Body of pancreas (tissue), 4 donors: ENCODE data around the gene ACTR1A. TPM values are rescaled to one million over a fixed set of nuclear protein-coding genes. Genes with fewer than 3 reads are reported as not detected.
"Not testable (repeated sequence)": the region's sequence is repeated elsewhere in the genome, so short reads cannot be mapped to it uniquely, and the experiment has no call there.

Experiments
- ATAC-seq: fragments of 150-250 bp; one replicate; pipeline ENCODE4 v1.9.1; 2016
- DNase-seq, 4 donors: peaks; one replicate each; pipeline ENCODE4 v3.0.0-alpha.2; 2019
- H3K27ac ChIP-seq, 4 donors: fragments of 200-600 bp; sonication (generic); 1 replicate in 3 of 4; 2 replicates in 1 of 4; pipeline versions ENCODE4 v1.5.1 to v1.6.1; 2016 to 2019; ENCODE audit warnings: mild to moderate bottlenecking in 1 of 4, mixed read lengths in 1 of 4, moderate library complexity in 1 of 4
- H3K27me3 ChIP-seq, 2 donors: fragments of 200-600 bp; sonication (generic); one replicate each; pipeline ENCODE4 v1.6.0; 2016; ENCODE audit warnings: mild to moderate bottlenecking in 1 of 2
- H3K36me3 ChIP-seq, 2 donors: fragments of 200-600 bp; sonication (generic); replicated peaks in 1 of 2; 2 replicates each; pipeline ENCODE4 v1.5.1; 2016; ENCODE audit warnings: low read depth in 2 of 2; ENCODE audit not compliant: insufficient read depth in 1 of 2
- H3K4me1 ChIP-seq: fragments of 200-600 bp; sonication (generic); one replicate; pipeline ENCODE4 v1.6.0; 2016
- H3K4me3 ChIP-seq, 2 donors: fragments of 200-600 bp; sonication (generic); 1 replicate in 1 of 2; 2 replicates in 1 of 2; pipeline ENCODE4 v1.5.1; 2016 to 2019
- H3K9me3 ChIP-seq, 3 donors: fragments of 200-600 bp; sonication (generic); 1 replicate in 2 of 3; 2 replicates in 1 of 3; pipeline ENCODE4 v1.5.1; 2016
- POLR2A ChIP-seq, 3 donors: fragments of 450-650 bp; IDR thresholded peaks; one replicate each; pipeline ENCODE4 v1.6.1; 2016; ENCODE audit warnings: antibody characterized with exemption in 3 of 3, mild to moderate bottlenecking in 2 of 3
- WGBS, 2 donors: methylation state at CpG; one replicate each; pipeline ENCODE4 v1.1.5; 2017; 5-methylcytosine and 5-hydroxymethylcytosine counted together
- intact Hi-C: fragments of 100-400 bp; cut with DNase I; formaldehyde crosslinking; loops from one replicate; pipeline ENCODE4 v1.15.1; 2023
- total RNA-seq, 2 donors: library from RNA; depleted of rRNA; stranded (reverse); fragments of >200 nt; gene quantifications; one replicate each; pipeline ENCODE4 v1.1.0, GENCODE V29; 2016
- TF ChIP-seq, protein P1 (sequence below), 7 experiments: fragments of 450-650 bp in 4 of 7; fragments of 200-600 bp in 3 of 7; sonication (generic) in 3 of 7; IDR thresholded peaks; one replicate each; pipeline ENCODE4 v1.5.1; 2016 to 2019; ENCODE audit warnings: antibody characterized with exemption in 7 of 7

The ACTR1A gene
- total RNA-seq, 2 donors from 2014 or later: 35.5 to 55.0 TPM

DNA sequence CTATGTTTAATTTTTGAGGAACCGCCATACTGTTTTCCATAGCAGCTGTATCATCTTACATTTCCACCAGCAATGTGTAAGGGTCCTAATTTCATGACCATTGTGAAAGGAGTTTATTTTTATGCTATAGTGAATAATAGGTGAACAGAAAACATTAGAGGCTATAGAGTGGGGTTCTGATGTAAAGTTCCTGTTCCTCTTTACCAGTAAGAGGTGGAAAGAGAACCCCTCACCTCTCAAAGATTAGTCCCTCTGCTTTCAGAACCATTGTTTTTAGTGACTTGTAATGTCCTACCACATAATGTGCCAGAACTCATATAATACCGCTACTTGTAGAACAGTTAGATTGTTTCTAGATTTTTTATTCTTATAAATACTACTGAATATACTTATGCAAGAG, 35.4 kb upstream of the ACTR1A start:
- Histone ChIP-seq H3K9me3 (no peaks in the 10 kb centered on the region), H3K36me3 (no peaks in the 10 kb centered on the region), H3K27ac (no peak overlapping the region), H3K4me1 (no peaks in the 10 kb centered on the region), H3K27me3 (no peaks in the 10 kb centered on the region), H3K4me3 (no peak overlapping the region)
- DNase-seq (no peak), ATAC-seq (no peak)
- intact Hi-C loops: no loop called here
- WGBS, 2 donors: 95 to 100% methylated on average over 2 of the region's 2 CpGs
- TF ChIP-seq, protein P1, sequence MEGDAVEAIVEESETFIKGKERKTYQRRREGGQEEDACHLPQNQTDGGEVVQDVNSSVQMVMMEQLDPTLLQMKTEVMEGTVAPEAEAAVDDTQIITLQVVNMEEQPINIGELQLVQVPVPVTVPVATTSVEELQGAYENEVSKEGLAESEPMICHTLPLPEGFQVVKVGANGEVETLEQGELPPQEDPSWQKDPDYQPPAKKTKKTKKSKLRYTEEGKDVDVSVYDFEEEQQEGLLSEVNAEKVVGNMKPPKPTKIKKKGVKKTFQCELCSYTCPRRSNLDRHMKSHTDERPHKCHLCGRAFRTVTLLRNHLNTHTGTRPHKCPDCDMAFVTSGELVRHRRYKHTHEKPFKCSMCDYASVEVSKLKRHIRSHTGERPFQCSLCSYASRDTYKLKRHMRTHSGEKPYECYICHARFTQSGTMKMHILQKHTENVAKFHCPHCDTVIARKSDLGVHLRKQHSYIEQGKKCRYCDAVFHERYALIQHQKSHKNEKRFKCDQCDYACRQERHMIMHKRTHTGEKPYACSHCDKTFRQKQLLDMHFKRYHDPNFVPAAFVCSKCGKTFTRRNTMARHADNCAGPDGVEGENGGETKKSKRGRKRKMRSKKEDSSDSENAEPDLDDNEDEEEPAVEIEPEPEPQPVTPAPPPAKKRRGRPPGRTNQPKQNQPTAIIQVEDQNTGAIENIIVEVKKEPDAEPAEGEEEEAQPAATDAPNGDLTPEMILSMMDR (IDR thresholded peaks at IDR 0.05): no peak
- no peak for TF ChIP-seq POLR2A (IDR thresholded peaks at IDR 0.05)

DNA sequence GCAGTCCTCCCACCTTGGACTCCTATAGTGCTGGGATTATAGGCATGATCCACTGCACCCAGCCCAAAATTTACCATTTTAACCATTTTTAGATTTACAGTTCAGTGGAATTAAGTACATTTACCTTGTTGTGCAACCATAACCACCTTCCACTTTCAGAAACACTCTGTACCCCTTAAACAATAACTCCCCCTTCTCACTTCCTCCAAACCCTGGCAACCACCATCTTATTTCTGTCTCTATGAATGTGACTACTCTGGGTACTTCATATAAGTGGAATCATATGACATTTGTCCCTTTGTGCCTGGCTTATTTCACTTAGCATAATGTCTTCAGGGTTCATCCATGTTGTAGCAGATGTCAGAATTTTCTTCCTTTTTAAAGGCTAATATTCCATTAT, 34.9 kb upstream of the ACTR1A start:
- Histone ChIP-seq H3K4me3 (no peak overlapping the region), H3K27me3 (no peaks in the 10 kb centered on the region), H3K27ac (no peak overlapping the region), H3K9me3 (no peaks in the 10 kb centered on the region), H3K4me1 (no peaks in the 10 kb centered on the region), H3K36me3 (no peaks in the 10 kb centered on the region)
- DNase-seq (no peak), ATAC-seq (no peak)
- TF ChIP-seq POLR2A (IDR thresholded peaks at IDR 0.05): no peak
- TF ChIP-seq, protein P1 (IDR thresholded peaks at IDR 0.05): no peak
- intact Hi-C loops: no loop called here

DNA sequence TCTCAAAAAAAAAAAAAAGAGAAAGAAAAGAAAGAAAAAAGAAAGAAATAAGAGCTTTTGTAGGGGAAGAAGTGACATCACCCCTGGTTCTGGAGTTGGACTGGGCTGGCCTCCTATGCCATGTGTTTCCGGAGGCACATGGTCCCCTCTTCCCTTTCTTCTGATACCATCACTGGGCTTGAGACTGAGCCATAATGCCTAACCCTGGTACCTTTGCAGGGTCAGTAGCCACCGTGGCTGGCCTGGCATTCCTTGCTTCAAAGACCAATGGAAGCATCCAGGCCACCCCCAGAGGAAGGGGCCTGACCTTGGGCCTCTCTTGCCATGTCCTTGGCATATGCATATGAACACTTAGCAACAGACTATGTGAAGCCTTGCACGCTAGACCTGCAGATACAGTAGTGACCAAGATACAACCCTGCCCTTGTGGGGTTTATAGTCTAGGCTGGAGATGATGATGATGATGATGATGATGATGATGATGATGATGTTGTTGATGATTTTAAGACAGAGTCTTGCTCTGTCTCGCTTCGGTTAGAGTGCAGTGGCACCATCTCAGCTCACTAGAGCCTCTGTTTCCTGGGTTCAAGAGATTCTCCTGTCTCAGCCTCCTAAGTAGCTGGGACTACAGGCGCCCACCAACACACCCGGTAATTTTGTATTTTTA, 33.1 kb upstream of the ACTR1A start:
- DNase-seq (no peak), ATAC-seq (no peak)
- no peak for TF ChIP-seq POLR2A (IDR thresholded peaks at IDR 0.05)
- TF ChIP-seq, protein P1 (IDR thresholded peaks at IDR 0.05): no peak
- Histone ChIP-seq H3K27me3 (no peaks in the 10 kb centered on the region), H3K4me1 (no peaks in the 10 kb centered on the region), H3K27ac (no peak overlapping the region), H3K36me3 (no peaks in the 10 kb centered on the region), H3K9me3 (no peaks in the 10 kb centered on the region), H3K4me3 (no peak overlapping the region)
- intact Hi-C loops: no loop called here
- WGBS, 2 donors: 92 to 100% methylated on average over 6 to 7 of the region's 7 CpGs

DNA sequence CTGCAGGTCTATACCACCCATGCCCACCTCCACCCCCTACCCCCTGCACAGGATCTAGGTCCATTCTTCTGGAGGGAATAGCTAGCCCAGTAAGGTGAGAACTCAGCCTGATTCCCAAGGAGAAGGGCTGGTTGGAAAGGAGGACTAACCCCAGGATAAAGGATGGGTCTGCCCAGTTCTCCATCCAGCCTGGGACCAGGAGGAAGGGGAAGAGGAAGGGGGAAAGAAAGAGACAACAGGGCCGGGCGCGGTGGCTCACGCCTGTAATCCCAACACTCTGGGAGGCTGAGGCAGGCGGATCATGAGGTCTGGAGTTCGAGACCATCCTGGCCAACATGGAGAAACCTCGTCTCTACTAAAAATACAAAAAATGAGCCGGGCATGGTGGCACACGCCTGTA, 32.5 kb upstream of the ACTR1A start:
- H3K9me3 ChIP-seq, H3K27ac ChIP-seq, intact Hi-C loops, ATAC-seq, H3K4me1 ChIP-seq, H3K4me3 ChIP-seq, H3K27me3 ChIP-seq, DNase-seq, H3K36me3 ChIP-seq: not testable (repeated sequence)
- 91% methylated on average over 9 of the region's 9 CpGs for WGBS, 2 donors

DNA sequence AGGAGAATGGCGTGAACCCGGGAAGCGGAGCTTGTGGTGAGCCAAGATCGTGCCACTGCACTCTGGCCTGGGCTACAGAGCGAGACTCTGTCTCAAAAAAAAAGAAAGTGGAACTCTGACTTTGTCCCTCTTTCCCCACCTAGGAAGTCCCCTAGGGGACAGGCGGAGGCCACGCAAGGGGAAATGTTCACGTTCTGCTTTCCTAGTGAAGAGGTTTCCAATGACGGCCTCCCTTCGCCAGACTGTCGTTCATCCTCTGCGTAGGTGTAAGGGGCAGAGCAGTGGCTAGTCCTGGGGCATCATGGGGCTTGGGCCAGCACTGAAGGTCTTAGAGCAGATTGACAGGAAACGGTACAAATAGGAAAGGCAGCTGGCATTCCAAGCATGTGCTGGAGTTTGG, 31.8 kb upstream of the ACTR1A start:
- no peak overlapping the region for H3K27ac ChIP-seq
- intact Hi-C loops: no loop called here
- TF ChIP-seq POLR2A (IDR thresholded peaks at IDR 0.05): no peak
- no peaks in the 10 kb centered on the region for H3K4me1 ChIP-seq
- no peak for ATAC-seq
- DNase-seq: no peak
- WGBS, 2 donors: 79 to 94% methylated on average over 13 of the region's 13 CpGs
- H3K9me3 ChIP-seq: no peaks in the 10 kb centered on the region
- no peaks in the 10 kb centered on the region for H3K27me3 ChIP-seq
- H3K4me3 ChIP-seq: no peak overlapping the region
- H3K36me3 ChIP-seq: no peaks in the 10 kb centered on the region

DNA sequence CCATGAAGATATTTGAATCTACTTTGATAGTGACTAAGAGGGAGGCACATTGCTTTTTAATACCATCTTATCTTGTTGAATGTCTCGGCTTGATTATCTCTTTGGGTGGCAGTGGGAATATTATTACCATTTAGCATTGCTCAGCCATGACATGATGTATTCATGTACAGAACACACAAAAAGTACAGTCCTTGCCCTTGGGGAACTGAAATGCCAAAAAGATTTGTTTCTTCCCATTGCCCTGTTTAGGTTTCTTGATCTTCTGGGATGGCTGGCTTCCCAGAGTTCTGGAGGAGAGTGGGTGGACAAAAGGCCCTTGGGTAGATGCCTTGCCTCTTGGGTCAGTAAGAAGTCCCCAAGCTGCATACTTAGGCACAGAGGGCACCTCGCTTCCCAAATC, 25.0 kb upstream of the ACTR1A start:
- no peaks in the 10 kb centered on the region for H3K4me1 ChIP-seq
- TF ChIP-seq POLR2A (IDR thresholded peaks at IDR 0.05): no peak
- TF ChIP-seq, protein P1 (IDR thresholded peaks at IDR 0.05): no peak
- ATAC-seq (no peak), DNase-seq (no peak)
- H3K27ac ChIP-seq: no peak overlapping the region
- intact Hi-C loops: no loop called here
- no peaks in the 10 kb centered on the region for H3K27me3 ChIP-seq
- no peaks in the 10 kb centered on the region for H3K9me3 ChIP-seq
- no peaks in the 10 kb centered on the region for H3K36me3 ChIP-seq
- no peak overlapping the region for H3K4me3 ChIP-seq
- 85 to 93% methylated on average over 2 of the region's 2 CpGs for WGBS, 2 donors
